ENCODE data around the gene MAD1L1.

The MAD1L1 gene

DNA sequence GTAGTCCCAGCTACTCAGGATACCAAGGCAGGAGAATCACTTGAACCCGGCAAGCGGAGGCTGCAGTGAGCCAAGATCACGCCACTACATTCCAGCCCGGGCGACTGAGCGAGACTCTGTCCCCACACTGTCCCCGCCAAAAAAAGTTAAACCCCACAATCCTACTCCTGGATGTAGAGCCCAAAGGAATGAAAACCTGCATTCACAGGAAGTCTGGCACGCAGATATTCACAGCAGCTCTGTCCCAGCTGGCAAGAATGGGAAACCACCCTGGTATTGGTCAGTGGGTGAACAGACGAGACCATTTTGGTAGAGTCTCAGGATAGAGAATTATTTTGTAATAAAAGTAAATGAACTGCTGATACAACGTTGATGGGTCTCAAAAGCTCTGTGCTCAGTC lies 225.2 kb downstream of the MAD1L1 start:
- no peak overlapping the region for H2AFZ ChIP-seq (ENCODE audit: low read depth, low read length)
- H3K27ac ChIP-seq (ENCODE audit: low read length), result no peak overlapping the region; the same call in 1 of the 2 replicates
- H3K4me3 ChIP-seq (ENCODE audit: low read depth in 1 of 2, low read length in 2 of 2), result no peak overlapping the region
- H3K9me3 ChIP-seq (ENCODE audit: insufficient read depth, low read length, severe bottlenecking), result no peaks in the 10 kb centered on the region
- H3K9ac ChIP-seq (ENCODE audit: low read depth, low read length), result no peak overlapping the region
- no peak for TF ChIP-seq EZH2 (IDR thresholded peaks at IDR 0.05; ENCODE audit: borderline replicate concordance, low read depth, low read length, severe bottlenecking)
- TF ChIP-seq, protein P1, sequence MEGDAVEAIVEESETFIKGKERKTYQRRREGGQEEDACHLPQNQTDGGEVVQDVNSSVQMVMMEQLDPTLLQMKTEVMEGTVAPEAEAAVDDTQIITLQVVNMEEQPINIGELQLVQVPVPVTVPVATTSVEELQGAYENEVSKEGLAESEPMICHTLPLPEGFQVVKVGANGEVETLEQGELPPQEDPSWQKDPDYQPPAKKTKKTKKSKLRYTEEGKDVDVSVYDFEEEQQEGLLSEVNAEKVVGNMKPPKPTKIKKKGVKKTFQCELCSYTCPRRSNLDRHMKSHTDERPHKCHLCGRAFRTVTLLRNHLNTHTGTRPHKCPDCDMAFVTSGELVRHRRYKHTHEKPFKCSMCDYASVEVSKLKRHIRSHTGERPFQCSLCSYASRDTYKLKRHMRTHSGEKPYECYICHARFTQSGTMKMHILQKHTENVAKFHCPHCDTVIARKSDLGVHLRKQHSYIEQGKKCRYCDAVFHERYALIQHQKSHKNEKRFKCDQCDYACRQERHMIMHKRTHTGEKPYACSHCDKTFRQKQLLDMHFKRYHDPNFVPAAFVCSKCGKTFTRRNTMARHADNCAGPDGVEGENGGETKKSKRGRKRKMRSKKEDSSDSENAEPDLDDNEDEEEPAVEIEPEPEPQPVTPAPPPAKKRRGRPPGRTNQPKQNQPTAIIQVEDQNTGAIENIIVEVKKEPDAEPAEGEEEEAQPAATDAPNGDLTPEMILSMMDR (IDR thresholded peaks at IDR 0.05; ENCODE audit: borderline replicate concordance, extremely low read depth, low read length, poor library complexity, severe bottlenecking), result no peak
- no peak overlapping the region for H3K4me2 ChIP-seq (ENCODE audit: insufficient read depth, low read length)
- peaks cover 27% of the 10 kb centered on the region for H4K20me1 ChIP-seq (ENCODE audit: insufficient read depth, low read length)
- no peaks in the 10 kb centered on the region for H3K27me3 ChIP-seq (ENCODE audit: insufficient read depth, low read length, poor library complexity)
- no peak for ATAC-seq (ENCODE audit: insufficient read depth, low read depth)
- no peaks in the 10 kb centered on the region for H3K4me1 ChIP-seq (ENCODE audit: insufficient read depth, low read length)
- no peak for DNase-seq
- H3K79me2 ChIP-seq (ENCODE audit: insufficient read depth, low read length), result no peaks in the 10 kb centered on the region
- H3K36me3 ChIP-seq (ENCODE audit: insufficient read depth, low read length), result peaks cover 36% of the 10 kb centered on the region

DNA sequence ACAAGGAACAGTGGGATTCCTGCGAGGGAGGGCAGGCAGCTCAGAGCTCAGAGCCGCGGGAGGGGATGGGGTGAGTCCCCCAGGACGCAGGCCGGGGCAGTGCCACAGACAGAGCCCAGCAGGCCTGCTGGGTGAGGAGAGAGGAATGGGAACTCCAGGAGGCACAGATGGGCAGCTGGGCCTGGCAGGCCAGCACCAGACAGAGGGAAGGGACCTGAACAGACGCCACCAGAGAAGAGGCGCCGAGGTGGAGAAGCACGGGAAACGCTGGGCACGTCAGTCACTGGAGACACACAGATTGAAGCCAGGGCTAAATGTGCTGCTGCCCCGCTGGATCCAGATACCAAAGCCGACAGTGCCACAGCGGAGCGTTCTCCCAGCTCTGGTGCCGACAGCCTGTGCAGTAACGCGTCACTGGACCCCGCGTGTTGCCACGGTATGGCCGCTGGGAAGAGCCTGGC lies 225.8 kb downstream of the MAD1L1 start:
- no peak overlapping the region for H3K9ac ChIP-seq (ENCODE audit: low read depth, low read length)
- DNase-seq (no peak), ATAC-seq (ENCODE audit: insufficient read depth, low read depth) (no peak)
- TF ChIP-seq EZH2 (IDR thresholded peaks at IDR 0.05; ENCODE audit: borderline replicate concordance, low read depth, low read length, severe bottlenecking), result no peak
- TF ChIP-seq, protein P1 (IDR thresholded peaks at IDR 0.05; ENCODE audit: borderline replicate concordance, extremely low read depth, low read length, poor library complexity, severe bottlenecking), result no peak
- H3K4me3 ChIP-seq (ENCODE audit: low read depth in 1 of 2, low read length in 2 of 2), result no peak overlapping the region
- peaks cover 28% of the 10 kb centered on the region for H4K20me1 ChIP-seq (ENCODE audit: insufficient read depth, low read length)
- H3K27ac ChIP-seq (ENCODE audit: low read length), result no peak overlapping the region
- no peaks in the 10 kb centered on the region for H3K79me2 ChIP-seq (ENCODE audit: insufficient read depth, low read length)
- H3K4me1 ChIP-seq (ENCODE audit: insufficient read depth, low read length), result no peaks in the 10 kb centered on the region
- no peaks in the 10 kb centered on the region for H3K9me3 ChIP-seq (ENCODE audit: insufficient read depth, low read length, severe bottlenecking)
- no peak overlapping the region for H3K4me2 ChIP-seq (ENCODE audit: insufficient read depth, low read length)
- H2AFZ ChIP-seq (ENCODE audit: low read depth, low read length), result no peak overlapping the region
- no peaks in the 10 kb centered on the region for H3K27me3 ChIP-seq (ENCODE audit: insufficient read depth, low read length, poor library complexity)
- H3K36me3 ChIP-seq (ENCODE audit: insufficient read depth, low read length), result peaks cover 32% of the 10 kb centered on the region

DNA sequence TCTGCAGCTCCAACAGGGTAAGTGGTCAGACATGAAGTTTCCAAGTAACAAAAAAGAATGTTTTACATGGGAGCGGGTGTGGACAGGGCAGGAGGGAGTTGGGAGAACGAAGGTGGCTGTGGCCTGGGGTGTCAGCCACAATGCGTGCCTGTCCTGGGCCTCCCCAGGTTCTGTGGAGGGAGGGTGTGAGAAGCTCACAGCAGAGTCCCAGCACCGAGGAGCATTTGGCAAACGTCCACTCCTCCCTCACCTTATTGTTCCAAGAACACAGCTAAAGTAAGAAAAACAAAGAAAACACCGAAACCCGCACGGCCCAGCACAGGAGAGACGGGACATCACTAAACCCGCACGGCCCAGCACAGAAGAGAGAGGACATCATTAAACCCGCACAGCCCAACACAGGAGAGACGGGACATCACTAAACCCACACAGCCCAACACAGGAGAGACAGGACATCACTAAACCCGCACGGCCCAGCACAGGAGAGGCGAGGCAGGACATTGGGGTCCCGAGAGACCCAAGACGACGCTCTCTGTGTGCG lies 226.4 kb downstream of the MAD1L1 start:
- Histone ChIP-seq H4K20me1 (ENCODE audit: insufficient read depth, low read length) (peaks cover 21% of the 10 kb centered on the region), H3K27me3 (ENCODE audit: insufficient read depth, low read length, poor library complexity) (no peaks in the 10 kb centered on the region), H3K79me2 (ENCODE audit: insufficient read depth, low read length) (no peaks in the 10 kb centered on the region), H3K36me3 (ENCODE audit: insufficient read depth, low read length) (peaks cover 34% of the 10 kb centered on the region), H3K9ac (ENCODE audit: low read depth, low read length) (no peak overlapping the region), H3K27ac (ENCODE audit: low read length) (no peak overlapping the region; the same call in 1 of the 2 replicates), H3K9me3 (ENCODE audit: insufficient read depth, low read length, severe bottlenecking) (no peaks in the 10 kb centered on the region), H3K4me3 (ENCODE audit: low read depth in 1 of 2, low read length in 2 of 2) (no peak overlapping the region), H3K4me2 (ENCODE audit: insufficient read depth, low read length) (no peak overlapping the region), H2AFZ (ENCODE audit: low read depth, low read length) (no peak overlapping the region), H3K4me1 (ENCODE audit: insufficient read depth, low read length) (no peaks in the 10 kb centered on the region)
- TF ChIP-seq EZH2 (IDR thresholded peaks at IDR 0.05; ENCODE audit: borderline replicate concordance, low read depth, low read length, severe bottlenecking), result no peak
- TF ChIP-seq, protein P1 (IDR thresholded peaks at IDR 0.05; ENCODE audit: borderline replicate concordance, extremely low read depth, low read length, poor library complexity, severe bottlenecking), result no peak
- no peak for DNase-seq
- no peak for ATAC-seq (ENCODE audit: insufficient read depth, low read depth)

Measured in DND-41 (cell line).